H9 (cell line): ENCODE data around the gene ARHGAP26. TPM values are rescaled to one million over a fixed set of nuclear protein-coding genes. Genes with fewer than 3 reads are reported as not detected.

ENCODE experiments used
- DNase-seq: peaks from one replicate; pipeline ENCODE4 v3.0.0-alpha.2; 2017
- H2AFZ ChIP-seq: one replicate; pipeline ENCODE4 v1.6.1; 2013; ENCODE audit warnings: mild to moderate bottlenecking, low read length, control low read depth, moderate library complexity
- H2AK5ac ChIP-seq: 2 replicates; pipeline ENCODE4 v1.6.1; 2013; ENCODE audit warnings: low read length, control low read depth, mixed read lengths; ENCODE audit not compliant: insufficient read length
- H2BK120ac ChIP-seq: one replicate; pipeline ENCODE4 v1.6.1; 2013; ENCODE audit warnings: low read depth, mild to moderate bottlenecking, low read length, control low read depth, inconsistent platforms; ENCODE audit not compliant: poor library complexity, severe bottlenecking
- H2BK12ac ChIP-seq: 2 replicates; pipeline ENCODE4 v1.6.1; 2013; ENCODE audit warnings: low read length, control low read depth, mixed read lengths, low read depth; ENCODE audit not compliant: insufficient read length
- H2BK15ac ChIP-seq: 2 replicates; pipeline ENCODE4 v1.6.1; 2013; ENCODE audit warnings: low read depth, low read length, control low read depth
- H2BK20ac ChIP-seq: one replicate; pipeline ENCODE4 v1.6.1; 2013; ENCODE audit warnings: low read depth, mild to moderate bottlenecking, low read length, control low read depth, inconsistent platforms; ENCODE audit not compliant: poor library complexity, severe bottlenecking
- H2BK5ac ChIP-seq: 2 replicates; pipeline ENCODE4 v1.6.1; 2013; ENCODE audit warnings: low read length, control low read depth, mixed read lengths; ENCODE audit not compliant: insufficient read length
- H3K14ac ChIP-seq: 2 replicates; pipeline ENCODE4 v1.6.1; 2013; ENCODE audit warnings: low read length, control low read depth; ENCODE audit not compliant: insufficient read depth
- H3K18ac ChIP-seq: 2 replicates; pipeline ENCODE4 v1.6.1; 2013; ENCODE audit warnings: low read depth, mild to moderate bottlenecking, mixed read lengths, low read length, control low read depth; ENCODE audit not compliant: insufficient read length
- H3K23ac ChIP-seq: 2 replicates; pipeline ENCODE4 v1.6.1; 2013; ENCODE audit warnings: low read length, control low read depth, mixed read lengths, low read depth; ENCODE audit not compliant: insufficient read length
- H3K23me2 ChIP-seq: 2 replicates; pipeline ENCODE4 v1.6.1; 2013; ENCODE audit warnings: low read depth, mild to moderate bottlenecking, mixed read lengths, low read length, control low read depth; ENCODE audit not compliant: insufficient read length, poor library complexity, severe bottlenecking
- H3K27ac ChIP-seq: 2 replicates; pipeline ENCODE4 v1.5.1; 2013; ENCODE audit warnings: low read length, control low read depth, mixed read lengths, low read depth; ENCODE audit not compliant: insufficient read length
- H3K27me3 ChIP-seq: 2 replicates; pipeline ENCODE4 v1.6.1; 2013; ENCODE audit warnings: low read length, control low read depth, inconsistent platforms; ENCODE audit not compliant: insufficient read depth
- H3K4ac ChIP-seq: 2 replicates; pipeline ENCODE4 v1.6.1; 2013; ENCODE audit warnings: low read depth, mild to moderate bottlenecking, control low read depth, inconsistent platforms, low read length, moderate library complexity
- H3K4me1 ChIP-seq: 2 replicates; pipeline ENCODE4 v1.6.1; 2013; ENCODE audit warnings: low read length, control low read depth, inconsistent platforms; ENCODE audit not compliant: insufficient read depth
- H3K4me2 ChIP-seq: 2 replicates; pipeline ENCODE4 v1.6.1; 2013; ENCODE audit warnings: low read length, control low read depth, mixed read lengths; ENCODE audit not compliant: insufficient read length, insufficient read depth
- H3K56ac ChIP-seq: 2 replicates; pipeline ENCODE4 v1.6.1; 2013; ENCODE audit warnings: low read depth, mild to moderate bottlenecking, mixed read lengths, low read length, control low read depth; ENCODE audit not compliant: insufficient read length
- H3K79me1 ChIP-seq: 2 replicates; pipeline ENCODE4 v1.6.1; 2013; ENCODE audit warnings: low read depth, mild to moderate bottlenecking, moderate library complexity, low read length, control low read depth, inconsistent platforms; ENCODE audit not compliant: insufficient read depth, poor library complexity, severe bottlenecking
- H3K79me2 ChIP-seq: 2 replicates; pipeline ENCODE4 v1.6.1; 2013; ENCODE audit warnings: low read length, control low read depth, inconsistent platforms; ENCODE audit not compliant: insufficient read depth
- H3K9ac ChIP-seq: 2 replicates; pipeline ENCODE4 v1.6.1; 2013; ENCODE audit warnings: low read length, control low read depth, mixed read lengths; ENCODE audit not compliant: insufficient read length; ENCODE audit errors: extremely low read depth
- H3K9me3 ChIP-seq: one replicate; pipeline ENCODE4 v1.6.1; 2013; ENCODE audit warnings: low read depth, low read length, inconsistent platforms; ENCODE audit not compliant: control insufficient read depth
- H3T11ph ChIP-seq: one replicate; pipeline ENCODE4 v1.6.1; 2013; ENCODE audit warnings: mild to moderate bottlenecking, low read length, control low read depth, inconsistent platforms
- H4K20me1 ChIP-seq: one replicate; pipeline ENCODE4 v1.6.1; 2013; ENCODE audit not compliant: control insufficient read depth, insufficient read length, insufficient read depth
- H4K5ac ChIP-seq: 2 replicates; pipeline ENCODE4 v1.6.1; 2013; ENCODE audit warnings: low read depth, mild to moderate bottlenecking, mixed read lengths, low read length, control low read depth; ENCODE audit not compliant: insufficient read length
- H4K8ac ChIP-seq: replicated peaks from 2 replicates; pipeline ENCODE4 v1.6.1; 2013; ENCODE audit warnings: low read length, control low read depth, mixed read lengths, low read depth; ENCODE audit not compliant: insufficient read length
- H4K91ac ChIP-seq: 2 replicates; pipeline ENCODE4 v1.6.1; 2013; ENCODE audit warnings: low read depth, mild to moderate bottlenecking, moderate library complexity, mixed read lengths, low read length, control low read depth; ENCODE audit not compliant: insufficient read length
- H3K27ac Mint-ChIP-seq, 3 experiments: 2 replicates in 2 of 3; 3 replicates in 1 of 3; pipeline ENCODE4 v1.8.0; 2020 to 2021; ENCODE audit warnings: mixed read lengths in 3 of 3, mild to moderate bottlenecking in 1 of 3, moderate library complexity in 1 of 3
- H3K27me3 Mint-ChIP-seq: 2 replicates; pipeline ENCODE4 v1.8.0; 2021; ENCODE audit warnings: low read depth, mild to moderate bottlenecking, moderate library complexity, mixed read lengths
- H3K36me3 Mint-ChIP-seq, 3 experiments: 2 replicates in 2 of 3; 3 replicates in 1 of 3; pipeline ENCODE4 v1.8.0; 2020 to 2021; ENCODE audit warnings: low read depth in 3 of 3, mixed read lengths in 3 of 3; ENCODE audit not compliant: insufficient read depth in 1 of 3
- H3K4me1 Mint-ChIP-seq, 2 experiments: 2 replicates each; pipeline ENCODE4 v1.8.0; 2020; ENCODE audit warnings: mixed read lengths in 2 of 2
- H3K4me3 Mint-ChIP-seq, 2 experiments: 2 replicates in 1 of 2; 3 replicates in 1 of 2; pipeline ENCODE4 v1.8.0; 2020 to 2021; ENCODE audit warnings: mild to moderate bottlenecking in 2 of 2, mixed read lengths in 2 of 2, moderate library complexity in 1 of 2
- H3K9me3 Mint-ChIP-seq, 2 experiments: 2 replicates in 1 of 2; 3 replicates in 1 of 2; pipeline ENCODE4 v1.8.0; 2020; ENCODE audit warnings: mild to moderate bottlenecking in 2 of 2, mixed read lengths in 2 of 2, moderate library complexity in 1 of 2
- CTCF ChIP-seq: fragments of 200-600 bp; sonication (generic); conservative IDR thresholded peaks from 3 replicates; pipeline ENCODE4 v1.8.0; 2021; ENCODE audit warnings: antibody characterized with exemption, mild to moderate bottlenecking
- WGBS: extraction: QIAGEN DNeasy Blood & Tissue Kit; methylation state at CpG from one replicate; pipeline ENCODE4 v1.1.7; 2013; ENCODE audit warnings: missing lambda C conversion rate, low lambda C conversion rate, mixed read lengths; ENCODE audit not compliant: insufficient read length; ENCODE audit errors: extremely low coverage; 5-methylcytosine and 5-hydroxymethylcytosine counted together
- total RNA-seq: library from RNA; stranded (reverse); gene quantifications from 2 replicates; pipeline ENCODE4 v1.2.1, GENCODE V29; 2021

The ARHGAP26 gene
- total RNA-seq, 1 experiment from 2014 or later = 13.8 TPM

GRCh38 chr5:143275512-143276363 is 505.6 kb downstream of the ARHGAP26 start:
- no peak overlapping the region for H2AFZ ChIP-seq
- H3K23ac ChIP-seq = no peak overlapping the region
- H3K4me1 ChIP-seq = peaks cover 5% of the 10 kb centered on the region; the same call in 1 of the 2 replicates
- no peaks in the 10 kb centered on the region for H3K36me3 Mint-ChIP-seq
- no peak overlapping the region for H3K14ac ChIP-seq
- TF ChIP-seq CTCF = no peak
- no peak overlapping the region for H4K91ac ChIP-seq
- peaks cover 14 to 15% of the 10 kb centered on the region in 2 experiments for H3K4me1 Mint-ChIP-seq
- no peak overlapping the region for H3K9ac ChIP-seq
- H3K79me1 ChIP-seq = no peaks in the 10 kb centered on the region
- H2BK12ac ChIP-seq = no peak overlapping the region
- no peak overlapping the region for H2AK5ac ChIP-seq
- H4K5ac ChIP-seq = no peak overlapping the region
- no peak overlapping the region for H3K4ac ChIP-seq
- H3K23me2 ChIP-seq = no peaks in the 10 kb centered on the region
- H2BK20ac ChIP-seq = no peak overlapping the region
- no peak overlapping the region for H3K18ac ChIP-seq
- H3K79me2 ChIP-seq = no peaks in the 10 kb centered on the region
- no peaks in the 10 kb centered on the region for H3K27me3 Mint-ChIP-seq
- no peak overlapping the region for H3K27ac Mint-ChIP-seq
- no peak overlapping the region for H3K56ac ChIP-seq
- H3T11ph ChIP-seq = no peak overlapping the region
- no peak overlapping the region for H2BK15ac ChIP-seq
- H2BK120ac ChIP-seq = no peak overlapping the region
- H2BK5ac ChIP-seq = no peak overlapping the region
- no peak overlapping the region for H3K27ac ChIP-seq
- no peaks in the 10 kb centered on the region for H3K9me3 Mint-ChIP-seq
- no peaks in the 10 kb centered on the region for H3K27me3 ChIP-seq
- H4K8ac ChIP-seq = no peak overlapping the region
- no peaks in the 10 kb centered on the region for H4K20me1 ChIP-seq
- no peak for DNase-seq
- H3K9me3 ChIP-seq = no peaks in the 10 kb centered on the region
- no CpG with 5 or more reads among the region's 6 CpGs for WGBS
- no peak overlapping the region for H3K4me3 Mint-ChIP-seq
- H3K4me2 ChIP-seq = no peak overlapping the region
